ENCODE measurements around the gene TMUB1. TPM values are rescaled to one million over a fixed set of nuclear protein-coding genes. Genes with fewer than 3 reads are reported as not detected.

Gene TMUB1
- total RNA-seq, 1 donor from 2014 or later = 35.5 TPM

- DNase-seq (ENCODE audit: missing footprints) (peak; percentile 88), ATAC-seq (peak; percentile 79)
- intact Hi-C loops (cut with DNase I) = loop anchor here (2.0 kb wide), 1 partner anchor 82 kb away; the partner anchor contains the start of gene ABCB8
These were observed 27.8 kb upstream of the TMUB1 start for GRCh38 chr7:151110941-151111645.

- peak; percentile 63 for DNase-seq (ENCODE audit: missing footprints)
- intact Hi-C loops (cut with DNase I) = loop anchor here (2.0 kb wide), 1 partner anchor 82 kb away; the partner anchor contains the start of gene ABCB8
- ATAC-seq = no peak
These were observed 27.1 kb upstream of the TMUB1 start for GRCh38 chr7:151110236-151110940.

- intact Hi-C loops (cut with DNase I) = loop anchor here (1.0 to 2.0 kb wide), 2 partner anchors 20 to 81 kb away; partner anchors contain the start of gene ABCB8
- ATAC-seq = peak; percentile 71
These were observed 26.1 kb upstream of the TMUB1 start for GRCh38 chr7:151109094-151110048.

GRCh38 chr7:151107882-151108281 is 24.6 kb upstream of the TMUB1 start:
- ATAC-seq (no peak), DNase-seq (ENCODE audit: missing footprints) (peak; percentile 51)
- intact Hi-C loops (cut with DNase I) = no loop called here

More at GRCh38 chr7:151109094-151110048, 26.1 kb upstream of the TMUB1 start:
- DNase-seq (ENCODE audit: missing footprints) = peak; percentile 67

- ATAC-seq (no peak), DNase-seq (ENCODE audit: missing footprints) (peak; percentile 35)
- intact Hi-C loops (cut with DNase I) = no loop called here
These were observed 21.3 kb upstream of the TMUB1 start for GRCh38 chr7:151104411-151105235.

GRCh38 chr7:151103973-151104372 is 20.7 kb upstream of the TMUB1 start:
- DNase-seq (ENCODE audit: missing footprints) = no peak
- intact Hi-C loops (cut with DNase I) = no loop called here
- ATAC-seq = no peak

- DNase-seq (ENCODE audit: missing footprints) (no peak), ATAC-seq (no peak)
- intact Hi-C loops (cut with DNase I) = no loop called here
These were observed 19.7 kb upstream of the TMUB1 start for GRCh38 chr7:151102991-151103390.

GRCh38 chr7:151101621-151102396 is 18.5 kb upstream of the TMUB1 start:
- ATAC-seq = no peak
- peak; percentile 34 for DNase-seq (ENCODE audit: missing footprints)
- intact Hi-C loops (cut with DNase I) = no loop called here

GRCh38 chr7:151100921-151101320 is 17.6 kb upstream of the TMUB1 start:
- intact Hi-C loops (cut with DNase I) = no loop called here
- ATAC-seq (no peak), DNase-seq (ENCODE audit: missing footprints) (peak; percentile 61)

GRCh38 chr7:151099486-151100211 is 16.4 kb upstream of the TMUB1 start:
- peak; percentile 55 for DNase-seq (ENCODE audit: missing footprints)

GRCh38 chr7:151095828-151096475 is 12.7 kb upstream of the TMUB1 start:
- ATAC-seq (no peak), DNase-seq (ENCODE audit: missing footprints) (peak; percentile 20)
- intact Hi-C loops (cut with DNase I) = no loop called here

More at GRCh38 chr7:151099486-151100211, 16.4 kb upstream of the TMUB1 start:
- intact Hi-C loops (cut with DNase I) = no loop called here
- ATAC-seq = peak; percentile 14

GRCh38 chr7:151095123-151095797 is 12.0 kb upstream of the TMUB1 start:
- peak; percentile 18 for DNase-seq (ENCODE audit: missing footprints)
- ATAC-seq = no peak
- intact Hi-C loops (cut with DNase I) = no loop called here

GRCh38 chr7:151094675-151095074 is 11.4 kb upstream of the TMUB1 start:
- ATAC-seq (no peak), DNase-seq (ENCODE audit: missing footprints) (no peak)
- intact Hi-C loops (cut with DNase I) = no loop called here

- ATAC-seq = no peak
- intact Hi-C loops (cut with DNase I) = no loop called here
- peak; percentile 60 for DNase-seq (ENCODE audit: missing footprints)
These were observed 10.5 kb upstream of the TMUB1 start for GRCh38 chr7:151093748-151094147.

GRCh38 chr7:151091988-151092387 is 8.7 kb upstream of the TMUB1 start:
- intact Hi-C loops (cut with DNase I) = no loop called here
- ATAC-seq = no peak
- DNase-seq (ENCODE audit: missing footprints) = peak; percentile 37

- intact Hi-C loops (cut with DNase I) = no loop called here
- ATAC-seq (no peak), DNase-seq (ENCODE audit: missing footprints) (peak; percentile 30)
These were observed 8.1 kb upstream of the TMUB1 start for GRCh38 chr7:151091431-151091830.
